Activated CD8-positive, alpha-beta memory T cell treated with anti-CD3 and anti-CD28 coated beads for 1 hour (primary cell): ENCODE data around the gene CALN1.
"Not testable (repeated sequence)": the region's sequence is repeated elsewhere in the genome, so short reads cannot be mapped to it uniquely, and the experiment has no call there.

ENCODE experiments used
- DNase-seq, 2 donors: peaks; one replicate each; pipeline ENCODE4 v3.0.0-alpha.2; 2020; ENCODE audit warnings: low read depth in 1 of 2; ENCODE audit errors: extremely low read depth in 1 of 2

The CALN1 gene

DNA sequence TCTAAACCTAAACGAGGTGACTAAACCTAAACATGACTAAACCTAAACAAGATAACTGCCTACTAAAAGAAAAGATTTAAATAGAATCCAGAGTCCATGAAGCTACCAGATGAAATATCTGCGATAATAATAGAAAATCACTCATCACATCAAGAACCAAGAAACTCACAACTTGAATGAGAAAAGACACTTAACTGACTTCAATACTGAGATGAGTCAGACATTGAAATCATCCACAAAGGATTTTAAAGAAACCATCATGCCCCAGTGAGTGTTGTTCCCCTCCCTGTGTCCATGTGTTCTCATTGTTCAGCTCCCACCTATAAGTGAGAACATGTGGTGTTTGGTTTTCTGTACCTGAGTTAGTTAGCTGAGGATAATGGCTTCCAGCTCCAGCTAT is 416.0 kb downstream of the CALN1 start:
- DNase-seq, result no peak

DNA sequence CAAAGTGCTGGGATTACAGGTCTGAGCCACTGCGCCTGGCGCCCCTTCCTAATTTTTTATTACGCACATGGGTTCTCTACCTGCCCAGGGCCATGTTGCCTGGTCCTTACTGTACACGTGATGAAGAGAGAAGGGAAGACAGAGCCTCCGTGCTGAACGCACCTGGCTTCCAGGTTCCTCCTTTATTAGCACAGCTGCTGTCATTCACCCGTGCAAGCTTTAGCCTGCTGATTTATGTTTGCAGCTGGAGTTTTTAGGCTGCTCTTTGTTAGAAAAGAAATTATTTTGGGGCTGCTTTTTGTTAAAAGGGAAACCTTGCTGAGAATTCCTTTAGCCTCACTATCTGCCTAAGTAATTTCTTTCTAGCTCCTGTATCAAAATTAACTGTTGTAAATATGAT is 417.0 kb downstream of the CALN1 start:
- DNase-seq, result no peak

DNA sequence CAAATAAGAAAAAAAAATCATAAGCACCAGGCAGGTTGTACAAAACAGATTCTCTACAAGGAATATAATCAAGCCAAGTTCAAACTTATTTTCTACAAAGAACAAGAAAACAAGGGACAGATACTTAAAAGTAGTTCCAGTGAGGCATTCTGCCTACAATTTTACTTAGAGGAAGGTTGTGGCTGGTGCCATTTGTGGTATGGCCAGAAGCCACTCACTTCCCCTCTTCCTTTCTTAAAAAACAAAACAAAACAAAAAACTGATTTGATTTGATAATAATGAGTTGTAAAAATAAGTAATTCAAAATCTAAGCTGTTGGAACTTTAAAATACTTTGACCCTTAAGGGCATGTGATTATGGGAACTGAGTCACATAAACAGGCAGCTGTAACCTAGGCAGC is 420.6 kb downstream of the CALN1 start:
- no peak for DNase-seq

DNA sequence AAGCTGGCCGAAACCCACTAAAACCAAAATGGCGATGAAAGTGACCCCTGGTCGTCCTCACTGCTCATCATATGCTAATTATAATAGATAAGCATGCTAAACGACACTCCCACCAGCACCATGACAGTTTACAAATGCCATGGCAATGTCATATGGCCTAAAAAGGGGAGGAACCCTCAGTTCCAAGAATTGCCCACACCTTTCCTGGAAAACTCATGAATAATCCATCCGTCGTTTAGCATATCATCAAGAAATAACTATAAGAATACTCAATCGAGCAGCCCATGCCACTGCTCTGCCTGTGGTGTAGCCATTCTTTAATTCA is 422.0 kb downstream of the CALN1 start:
- no peak for DNase-seq

DNA sequence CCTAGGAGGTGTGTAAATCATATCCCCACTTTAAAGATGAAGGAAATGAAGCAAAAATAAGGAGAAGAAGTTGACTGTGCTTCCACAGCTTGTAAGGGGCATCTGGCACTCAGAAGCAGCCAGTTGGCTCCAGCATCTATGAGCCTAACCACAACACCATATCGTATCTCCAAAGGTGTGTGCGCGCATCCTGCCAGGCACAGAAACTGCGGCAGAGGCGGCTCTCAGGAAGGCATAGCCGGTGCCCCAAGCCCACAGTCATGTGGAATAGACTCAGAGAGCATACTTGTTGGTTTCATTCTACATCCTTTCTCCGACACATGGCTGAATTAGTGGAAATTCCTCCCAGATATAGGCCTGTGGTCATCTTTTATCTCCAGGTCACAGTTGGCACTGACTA is 423.9 kb downstream of the CALN1 start:
- no peak for DNase-seq

DNA sequence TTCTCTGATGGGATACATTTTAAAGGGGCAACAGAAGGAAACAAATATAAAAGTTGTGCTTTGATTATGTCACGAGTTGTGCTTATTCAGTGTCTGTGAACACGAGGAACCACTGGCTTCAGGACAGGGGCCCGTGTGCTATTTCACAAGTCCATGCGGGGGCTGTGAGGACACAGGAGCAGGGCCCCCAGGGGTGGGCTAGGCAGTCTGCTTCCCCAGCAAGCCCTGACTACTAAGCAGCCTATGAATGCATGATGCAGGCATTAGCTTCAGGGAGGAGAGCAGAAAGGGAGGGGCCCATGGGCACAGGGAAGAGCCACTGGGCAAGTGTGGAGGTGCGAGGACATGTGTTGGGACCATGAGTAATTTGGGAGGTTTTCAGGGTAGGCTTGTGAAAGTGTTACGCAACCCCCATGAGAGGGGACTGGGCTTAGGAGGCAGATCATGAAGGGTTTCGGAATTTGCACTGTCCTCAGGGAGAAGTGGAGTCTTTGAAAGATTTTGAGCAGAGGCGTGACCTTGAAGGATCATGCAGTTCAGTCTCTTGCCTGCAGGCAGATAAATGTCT is 424.9 kb downstream of the CALN1 start:
- no peak for DNase-seq

DNA sequence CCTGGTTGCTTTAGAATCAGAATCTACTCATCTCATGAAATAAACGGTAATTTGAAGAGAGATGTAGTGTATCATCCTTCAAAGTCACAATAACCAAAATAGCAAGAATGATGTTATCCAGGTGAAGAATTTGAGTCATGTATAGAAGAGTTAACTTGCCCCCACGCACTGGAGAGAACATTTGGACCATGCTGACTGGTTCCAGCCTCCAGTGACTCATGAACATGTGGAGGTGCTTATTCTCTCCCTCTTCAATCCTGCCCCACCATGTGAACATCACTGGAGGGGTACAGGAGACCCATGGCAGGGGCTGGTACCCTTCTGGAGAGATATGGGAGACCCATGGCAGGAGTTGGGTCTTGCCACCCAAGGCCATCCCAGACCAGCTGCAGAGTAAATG is 427.8 kb downstream of the CALN1 start:
- DNase-seq, result no peak

DNA sequence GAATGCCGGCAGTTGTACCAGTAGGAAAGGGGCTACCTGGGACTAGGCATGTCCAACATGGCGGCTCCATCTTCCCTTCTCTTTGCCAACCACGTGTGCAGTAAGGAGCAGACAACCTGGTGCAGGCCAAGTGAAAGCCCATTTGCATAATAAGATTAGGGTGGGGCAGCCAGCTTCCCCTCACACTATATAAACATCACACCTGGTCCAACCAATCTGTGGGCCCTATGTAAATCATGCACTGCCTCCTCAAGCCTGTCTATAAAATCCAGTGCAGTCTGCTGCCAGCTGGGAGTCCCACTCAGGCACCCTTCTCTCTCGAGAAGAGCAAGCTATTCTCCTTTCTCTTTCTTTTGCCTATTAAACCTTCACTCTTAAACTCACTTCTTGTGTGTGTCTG is 429.3 kb downstream of the CALN1 start:
- no peak for DNase-seq

DNA sequence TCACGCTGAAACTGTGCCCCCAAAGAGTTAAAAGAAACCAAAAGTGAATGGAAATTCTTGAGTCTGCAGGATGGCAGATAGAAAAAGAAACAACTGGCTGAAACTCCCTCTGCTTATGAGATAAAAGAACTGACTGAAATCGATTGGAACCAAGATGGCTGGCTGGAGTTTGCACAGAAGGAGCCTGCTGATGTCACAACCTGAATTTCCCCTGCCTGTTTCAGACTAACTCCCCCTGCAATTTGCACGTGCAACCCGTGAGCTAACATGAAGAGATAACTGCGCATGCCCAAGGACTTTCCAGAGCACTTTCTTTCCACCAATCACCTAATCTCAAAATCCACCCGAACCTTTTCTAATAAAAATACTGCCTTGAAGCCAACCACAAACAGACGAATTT is 435.5 kb downstream of the CALN1 start:
- no peak for DNase-seq

DNA sequence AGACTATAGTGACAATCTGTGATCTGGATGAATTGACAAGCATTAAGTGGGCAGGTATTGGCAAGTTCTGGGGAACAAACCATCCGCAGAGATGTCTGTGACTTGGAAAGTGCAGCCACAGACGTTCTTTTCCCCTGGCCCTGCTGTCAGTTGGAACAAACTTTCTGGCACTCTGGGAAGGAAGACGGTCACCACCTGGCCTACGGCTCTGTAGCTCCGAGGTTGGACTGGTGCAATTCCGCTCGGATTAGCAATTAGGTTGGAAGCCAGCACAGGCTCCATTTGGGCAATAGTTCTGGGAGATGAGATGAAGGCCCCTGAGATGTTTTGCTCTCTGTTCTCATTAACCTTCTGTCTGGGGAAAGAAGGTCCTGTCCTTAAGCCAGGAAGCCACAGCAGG is 437.5 kb downstream of the CALN1 start:
- no peak for DNase-seq

DNA sequence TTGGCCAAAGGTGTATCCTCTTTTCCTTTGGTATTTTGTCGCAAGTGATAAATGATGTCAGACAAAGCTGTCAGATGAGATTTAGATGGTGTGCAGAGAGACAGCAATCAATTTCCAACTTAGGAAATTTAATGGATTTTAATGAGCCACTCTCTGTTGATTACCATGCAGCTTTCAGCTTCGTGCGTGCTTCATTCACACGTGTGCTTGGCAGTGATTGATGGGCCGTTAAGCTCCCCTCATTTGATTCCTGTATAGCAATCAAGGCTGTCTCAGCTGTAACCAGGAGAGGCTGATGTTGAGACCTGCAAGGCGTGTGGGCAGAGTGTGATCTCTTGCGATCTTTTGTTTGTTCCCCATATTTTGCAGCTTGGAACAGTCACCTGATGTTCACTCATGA is 439.6 kb downstream of the CALN1 start:
- no peak for DNase-seq

DNA sequence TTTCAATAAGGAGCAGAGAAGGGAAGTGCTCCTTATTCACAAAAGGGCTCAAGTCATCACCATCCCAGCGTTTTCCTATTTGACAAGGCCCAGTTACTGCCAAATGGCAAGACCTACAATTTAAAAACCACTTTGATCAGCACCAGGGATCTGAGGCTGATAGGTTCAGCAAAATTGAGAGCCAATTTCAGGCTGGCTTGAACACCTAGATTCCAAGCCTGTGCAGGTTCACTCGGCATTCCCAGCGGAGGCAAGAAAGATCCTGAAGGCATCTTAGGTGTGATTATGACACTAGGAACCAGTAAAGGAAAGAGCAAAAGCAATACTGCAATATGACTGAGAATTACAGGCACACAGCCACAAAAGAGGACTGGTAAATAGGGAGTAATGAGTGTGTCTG is 441.4 kb downstream of the CALN1 start:
- DNase-seq, result no peak

DNA sequence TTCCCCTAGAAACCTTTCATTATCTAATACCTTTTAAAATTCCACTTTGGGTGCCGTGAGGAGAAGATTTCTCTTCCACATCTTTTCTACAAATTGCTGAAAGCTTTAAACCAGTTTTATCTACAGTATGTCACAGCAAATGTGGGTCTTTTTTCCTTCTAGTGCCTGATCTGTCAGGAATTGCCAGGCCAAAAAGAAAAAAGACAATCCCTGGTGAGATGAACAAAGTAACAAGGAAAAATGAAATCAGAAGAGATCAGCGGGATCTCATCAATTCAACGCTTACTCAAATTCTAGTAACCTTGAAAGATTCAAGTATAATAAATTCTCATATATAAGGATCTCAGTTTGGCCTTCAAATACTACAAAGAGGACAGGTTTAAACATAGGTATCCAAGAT is 449.5 kb downstream of the CALN1 start:
- no peak for DNase-seq

DNA sequence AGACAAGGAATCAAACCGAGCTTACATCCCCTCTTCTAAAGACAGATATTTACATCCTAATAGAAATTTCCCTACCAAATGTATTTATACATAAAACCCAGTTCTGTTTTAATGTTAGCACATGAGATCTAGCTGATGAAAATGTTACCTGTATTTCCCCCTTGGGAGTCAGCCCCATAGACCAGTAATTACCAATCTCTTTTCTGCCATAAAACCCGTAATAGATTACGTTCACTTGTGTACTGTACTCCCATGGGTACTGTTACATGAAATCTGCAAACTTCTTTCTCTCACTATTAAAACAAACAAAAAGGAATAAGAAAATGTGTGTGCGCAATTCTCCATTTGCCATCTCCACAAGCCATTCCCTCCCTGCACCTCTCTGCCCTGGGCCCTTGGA is 450.9 kb downstream of the CALN1 start:
- no peak for DNase-seq

DNA sequence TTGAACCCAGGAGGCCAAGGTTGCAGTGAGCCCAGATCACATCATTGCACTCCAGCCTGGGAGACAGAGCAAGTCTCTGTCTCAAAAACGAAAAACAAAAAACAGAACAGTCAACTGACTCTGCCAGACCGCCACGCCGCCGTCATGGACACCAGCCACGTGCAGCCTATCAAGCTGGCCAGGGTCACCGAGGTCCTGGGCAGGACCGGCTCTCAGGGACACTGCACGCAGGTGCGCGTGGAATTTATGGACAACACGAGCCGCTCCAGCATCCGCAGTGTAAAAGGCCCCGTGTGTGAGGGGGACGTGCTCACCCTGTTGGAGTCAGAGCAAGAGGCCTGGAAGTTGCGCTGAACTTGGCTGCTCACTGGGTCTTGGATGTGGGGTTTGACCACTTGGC is 470.0 kb downstream of the CALN1 start:
- DNase-seq, result no peak

DNA sequence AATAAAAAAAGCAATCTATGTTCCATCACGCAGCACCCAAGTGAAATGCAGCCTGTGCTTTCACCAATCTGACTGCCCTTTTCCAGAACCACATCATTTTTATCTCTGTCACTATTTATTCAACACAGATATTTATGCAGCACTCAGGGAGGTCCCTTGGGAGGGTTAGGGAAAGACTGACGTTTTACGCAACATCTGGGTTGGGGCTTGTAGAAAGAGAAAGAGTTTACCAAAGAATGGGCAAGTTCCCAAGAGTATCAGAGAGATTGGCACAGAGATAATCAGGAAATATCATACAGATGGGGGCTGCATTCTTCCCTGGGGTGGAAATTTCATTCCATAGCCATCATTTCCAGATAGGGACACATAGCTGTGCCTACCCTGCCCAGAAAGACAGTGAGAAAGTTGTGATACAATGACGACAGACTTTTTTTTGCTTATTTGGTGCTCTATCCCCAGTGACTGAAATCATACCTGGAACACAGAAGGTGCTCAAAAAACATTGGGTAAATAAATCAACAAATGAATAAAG is 474.2 kb downstream of the CALN1 start:
- no peak for DNase-seq

DNA sequence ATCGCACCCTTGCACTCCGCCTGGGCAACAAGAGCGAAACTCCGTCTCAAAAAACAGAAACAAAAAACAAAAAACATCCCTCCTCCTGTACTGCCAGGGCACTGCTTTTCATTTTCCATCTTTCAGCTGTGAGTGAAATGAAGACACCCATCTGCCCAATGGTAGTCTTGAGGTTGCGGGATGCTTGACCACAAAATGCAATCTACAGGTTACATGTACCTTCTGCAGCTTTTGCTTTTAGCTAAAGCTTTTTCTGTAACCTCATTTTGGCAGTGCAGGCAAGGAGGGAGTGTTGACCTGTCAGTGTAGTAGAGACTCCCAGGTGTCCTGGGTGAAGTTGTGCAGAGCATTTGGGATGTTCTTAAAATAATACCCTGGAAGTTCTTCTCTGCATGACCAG is 476.5 kb downstream of the CALN1 start:
- no peak for DNase-seq

DNA sequence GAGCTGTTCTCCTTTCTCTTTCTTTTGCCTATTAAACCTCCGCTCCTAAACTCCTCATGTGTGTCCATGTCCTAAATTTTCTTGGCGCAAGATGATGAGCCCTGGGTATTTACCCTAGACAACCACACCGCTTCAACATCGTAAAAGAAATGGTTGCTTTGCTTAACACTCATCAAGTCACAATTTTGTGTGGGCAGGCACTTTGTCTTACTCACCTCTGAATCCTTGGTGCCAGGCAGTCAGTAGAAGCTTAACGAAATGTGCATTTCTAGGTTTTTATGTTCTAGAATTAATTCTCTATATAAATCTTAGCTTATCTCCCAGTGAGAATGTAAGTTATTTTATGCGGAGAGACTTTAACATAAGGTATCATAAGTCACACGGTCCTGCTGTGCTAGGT is 478.7 kb downstream of the CALN1 start:
- DNase-seq, result no peak

DNA sequence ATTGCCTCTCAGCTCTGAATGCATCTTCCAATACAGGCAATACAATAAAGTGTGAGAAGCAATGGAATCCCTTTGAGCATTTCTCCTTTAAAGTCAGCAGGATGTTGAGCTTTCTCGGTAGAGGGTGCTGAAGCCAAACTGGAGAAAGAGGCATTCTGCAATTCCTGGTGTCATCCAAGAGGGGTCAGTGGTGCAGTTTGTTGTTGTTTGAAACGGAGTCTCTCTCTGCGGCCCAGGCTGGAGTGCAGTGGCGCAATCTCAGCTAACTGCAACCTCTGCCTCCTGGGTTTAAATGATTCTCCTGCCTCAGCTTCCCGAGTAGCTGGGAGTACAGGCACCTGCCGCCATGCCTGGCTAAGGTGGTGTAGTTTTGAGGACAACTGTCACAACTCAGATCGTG is 486.5 kb downstream of the CALN1 start:
- DNase-seq, result no peak

DNA sequence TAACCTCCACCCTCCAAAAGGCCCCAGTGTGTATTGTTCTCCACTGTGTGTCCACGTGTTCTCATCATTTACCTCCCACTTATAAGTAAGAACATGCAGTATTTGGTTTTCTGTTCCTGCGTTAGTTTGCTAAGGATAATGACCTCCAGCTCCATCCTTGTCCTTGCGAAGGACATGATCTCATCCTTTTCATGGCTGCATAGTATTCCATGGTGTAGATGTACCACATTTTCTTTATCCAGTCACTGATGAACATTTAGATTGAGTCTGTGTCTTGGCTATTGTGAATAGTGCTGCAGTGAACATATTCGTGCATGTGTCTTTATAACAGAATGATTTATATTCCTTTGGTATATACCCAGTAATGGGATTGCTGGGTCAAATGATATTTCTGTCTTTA is 497.9 kb downstream of the CALN1 start:
- not testable (repeated sequence) for DNase-seq

DNA sequence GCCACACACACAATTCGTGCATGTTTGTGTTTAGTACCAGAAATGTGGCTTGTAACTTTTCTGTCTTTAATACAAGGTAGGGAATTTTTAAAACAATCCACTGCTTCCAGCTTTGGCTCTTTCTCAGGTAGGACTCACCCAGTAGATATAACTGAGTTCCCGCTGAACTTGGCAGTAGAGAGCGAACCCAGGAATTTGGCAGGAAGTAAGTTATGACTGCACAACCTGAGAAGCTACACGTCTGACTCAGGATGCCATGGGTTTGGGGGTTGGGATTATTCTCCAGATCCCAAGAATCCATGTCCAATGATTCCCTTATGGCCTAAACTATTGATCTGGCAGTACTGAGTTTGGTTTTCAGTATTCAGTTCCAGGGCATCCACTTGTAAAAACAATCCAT is 499.7 kb downstream of the CALN1 start:
- no peak for DNase-seq

DNA sequence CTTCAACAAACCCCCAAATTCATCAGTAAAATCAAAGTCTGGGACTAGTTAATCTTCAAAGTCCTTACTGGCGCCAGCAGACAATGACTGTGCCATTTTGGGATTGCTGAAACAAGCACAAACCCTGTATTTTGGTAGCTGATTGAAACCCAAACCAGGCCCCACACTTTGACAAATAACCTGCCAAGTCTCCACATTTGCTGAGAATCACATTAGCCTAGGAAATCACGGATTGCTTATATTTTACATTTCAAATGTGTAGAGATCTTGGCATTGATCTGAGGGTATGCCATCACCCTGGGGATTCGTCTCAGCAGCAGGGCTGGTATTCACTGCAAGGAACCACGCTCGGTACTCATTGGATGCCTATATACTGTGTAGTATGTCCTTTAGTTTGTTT is 501.1 kb downstream of the CALN1 start:
- no peak for DNase-seq

DNA sequence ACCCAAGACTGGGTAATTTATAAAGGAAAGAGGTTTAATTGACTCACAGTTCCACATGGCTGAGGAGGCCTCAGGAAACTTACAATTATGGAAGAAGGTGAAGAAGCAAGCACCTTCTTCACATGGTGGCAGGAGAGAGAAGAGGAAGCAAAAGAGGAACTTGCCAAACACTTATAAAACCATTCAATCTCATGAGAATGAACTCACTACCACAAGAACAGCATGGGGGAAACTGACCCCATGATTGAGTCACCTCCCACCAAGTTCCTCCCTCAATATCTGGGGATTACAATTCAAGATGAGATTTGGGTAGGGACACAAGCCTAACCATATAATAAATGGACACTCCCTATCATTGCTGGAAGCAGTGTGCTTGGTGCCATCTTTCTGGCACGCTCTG is 506.3 kb downstream of the CALN1 start:
- no peak for DNase-seq

DNA sequence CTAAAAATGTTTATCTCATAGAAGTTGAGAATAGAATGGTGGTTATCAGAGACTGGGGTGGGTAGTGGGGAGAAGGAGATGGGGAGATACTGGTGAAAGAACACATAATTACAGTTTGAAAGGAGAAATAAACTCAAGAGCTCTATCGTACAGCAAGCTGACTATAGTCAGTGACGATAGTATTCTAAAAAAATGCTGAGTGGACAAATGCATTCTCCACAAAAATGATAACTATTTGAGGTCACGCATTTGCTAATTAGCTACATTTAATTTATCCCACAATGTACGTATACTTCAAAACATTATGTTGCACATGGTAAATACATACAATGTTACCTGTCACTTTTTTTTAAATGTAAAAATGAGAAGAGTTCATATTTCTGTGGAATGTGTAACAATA is 507.7 kb downstream of the CALN1 start:
- no peak for DNase-seq
